Upper lobe of left lung (tissue), 4 donors: ENCODE results near the gene TSHZ1.

Source experiments
- POLR2A ChIP-seq, 4 donors: fragments of 450-650 bp; IDR thresholded peaks; one replicate each; pipeline ENCODE4 v1.5.1; 2016 to 2017; ENCODE audit warnings: antibody characterized with exemption in 4 of 4, mild to moderate bottlenecking in 2 of 4
- POLR2AphosphoS5 ChIP-seq, 2 donors: sonication (generic); formaldehyde crosslinking; IDR thresholded peaks; one replicate each; pipeline ENCODE4 v1.5.1; 2017; ENCODE audit warnings: antibody characterized with exemption in 2 of 2
- TF ChIP-seq, protein P1 (sequence below), 6 experiments: fragments of 450-650 bp in 4 of 6; fragments of 200-600 bp in 2 of 6; sonication (generic) in 2 of 6; IDR thresholded peaks; one replicate each; pipeline ENCODE4 v1.5.1; 2016 to 2019; ENCODE audit warnings: antibody characterized with exemption in 6 of 6

DNA sequence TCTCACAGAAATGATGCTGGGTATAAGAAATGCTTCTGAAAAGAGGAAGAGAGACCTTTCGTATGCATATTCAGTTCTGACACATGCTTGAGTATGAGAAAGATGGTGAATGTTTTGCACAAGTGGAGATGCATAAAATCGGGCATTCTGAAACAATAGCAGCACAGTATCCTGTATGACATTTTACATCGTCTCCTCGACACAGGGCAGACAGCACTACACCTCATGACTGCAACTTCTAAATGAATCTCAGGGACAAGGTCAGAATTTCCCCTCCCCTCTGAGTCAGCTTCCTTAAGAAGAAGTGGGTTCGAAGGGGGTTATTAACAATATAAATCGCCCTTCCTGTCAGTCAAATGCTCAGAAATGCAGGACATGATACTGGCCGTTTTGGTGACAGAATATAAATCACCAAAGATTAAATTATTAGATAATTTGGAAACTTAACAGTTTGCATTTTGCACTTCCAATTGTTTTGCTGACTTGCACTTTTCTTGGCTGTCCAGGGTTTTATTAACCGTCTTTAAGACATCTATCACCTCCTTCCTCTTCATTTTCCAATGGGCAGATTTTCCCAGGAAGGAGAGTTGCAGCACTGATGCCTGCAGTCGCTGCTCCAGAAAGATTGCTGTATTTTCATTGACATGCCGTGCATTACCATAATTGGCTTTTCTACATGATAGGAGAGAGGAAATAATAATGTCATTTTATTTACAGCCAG is 57.2 kb downstream of the TSHZ1 start:
- TF ChIP-seq, protein P1, sequence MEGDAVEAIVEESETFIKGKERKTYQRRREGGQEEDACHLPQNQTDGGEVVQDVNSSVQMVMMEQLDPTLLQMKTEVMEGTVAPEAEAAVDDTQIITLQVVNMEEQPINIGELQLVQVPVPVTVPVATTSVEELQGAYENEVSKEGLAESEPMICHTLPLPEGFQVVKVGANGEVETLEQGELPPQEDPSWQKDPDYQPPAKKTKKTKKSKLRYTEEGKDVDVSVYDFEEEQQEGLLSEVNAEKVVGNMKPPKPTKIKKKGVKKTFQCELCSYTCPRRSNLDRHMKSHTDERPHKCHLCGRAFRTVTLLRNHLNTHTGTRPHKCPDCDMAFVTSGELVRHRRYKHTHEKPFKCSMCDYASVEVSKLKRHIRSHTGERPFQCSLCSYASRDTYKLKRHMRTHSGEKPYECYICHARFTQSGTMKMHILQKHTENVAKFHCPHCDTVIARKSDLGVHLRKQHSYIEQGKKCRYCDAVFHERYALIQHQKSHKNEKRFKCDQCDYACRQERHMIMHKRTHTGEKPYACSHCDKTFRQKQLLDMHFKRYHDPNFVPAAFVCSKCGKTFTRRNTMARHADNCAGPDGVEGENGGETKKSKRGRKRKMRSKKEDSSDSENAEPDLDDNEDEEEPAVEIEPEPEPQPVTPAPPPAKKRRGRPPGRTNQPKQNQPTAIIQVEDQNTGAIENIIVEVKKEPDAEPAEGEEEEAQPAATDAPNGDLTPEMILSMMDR (IDR thresholded peaks at IDR 0.05) = no peak
- TF ChIP-seq POLR2AphosphoS5 (IDR thresholded peaks at IDR 0.05) = no peak
- no peak for TF ChIP-seq POLR2A (IDR thresholded peaks at IDR 0.05)
